Amniotic epithelial cell (primary cell): ENCODE measurements around the gene DHFR2.
"Not testable (repeated sequence)": the region's sequence is repeated elsewhere in the genome, so short reads cannot be mapped to it uniquely, and the experiment has no call there.

Source experiments
- DNase-seq: peaks from one replicate; pipeline ENCODE4 v3.0.0-alpha.2; 2010; ENCODE audit warnings: low read depth

The DHFR2 gene

GRCh38 chr3:94065122-94065521, 2.4 kb upstream of the DHFR2 start:
- no peak for DNase-seq

GRCh38 chr3:94064243-94064860, 1.6 kb upstream of the DHFR2 start:
- DNase-seq: no peak

- peak; percentile 17 for DNase-seq
Observed at GRCh38 chr3:94063496-94064119, 892 bp upstream of the DHFR2 start.

DNA sequence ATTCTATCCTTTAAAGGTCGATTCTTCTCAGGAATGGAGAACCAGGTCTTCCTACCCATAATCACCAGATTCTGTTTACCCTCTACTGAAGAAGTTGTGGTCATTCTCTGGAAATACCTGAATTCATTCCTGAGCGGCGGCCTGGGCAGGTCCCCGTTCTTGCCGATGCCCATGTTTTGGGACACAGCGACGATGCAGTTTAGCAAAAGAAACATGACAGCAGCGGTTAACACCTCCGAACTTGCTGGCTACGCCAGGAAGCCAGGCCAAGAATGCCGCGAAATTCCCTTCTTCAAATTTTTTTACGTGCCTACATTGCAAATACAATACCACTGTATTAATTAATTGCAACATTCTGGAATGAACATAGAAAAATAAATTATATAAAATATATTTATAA, 1.4 kb downstream of the DHFR2 start:
- no peak for DNase-seq

- DNase-seq: no peak
Observed at GRCh38 chr3:94050546-94050945, 12.2 kb downstream of the DHFR2 start.

DNA sequence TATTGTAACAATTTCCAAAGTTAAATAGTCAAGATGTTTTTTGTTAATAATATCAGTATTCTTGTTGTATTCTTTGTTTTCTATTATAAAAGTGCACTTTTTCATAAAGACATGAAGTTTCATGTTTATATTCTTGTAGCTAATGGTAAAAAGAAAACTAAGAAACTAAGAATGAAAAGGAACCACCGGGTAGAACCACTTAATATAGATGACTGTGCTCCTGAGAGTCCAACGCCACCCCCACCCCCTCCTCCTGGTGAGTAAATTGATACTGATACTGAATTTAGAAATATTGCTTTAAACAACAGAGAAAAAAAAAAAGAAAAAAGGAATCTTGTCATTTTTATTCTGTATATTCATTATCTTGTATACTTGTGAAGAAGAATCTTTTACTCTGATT, 13.4 kb downstream of the DHFR2 start:
- DNase-seq: no peak

GRCh38 chr3:94046533-94046932, 16.2 kb downstream of the DHFR2 start:
- DNase-seq: no peak

- not testable (repeated sequence) for DNase-seq
Observed at GRCh38 chr3:94044100-94044936, 18.4 kb downstream of the DHFR2 start.

GRCh38 chr3:94043285-94043684, 19.4 kb downstream of the DHFR2 start:
- DNase-seq: no peak

GRCh38 chr3:94036909-94037507, 25.7 kb downstream of the DHFR2 start:
- DNase-seq: peak; percentile 50

DNA sequence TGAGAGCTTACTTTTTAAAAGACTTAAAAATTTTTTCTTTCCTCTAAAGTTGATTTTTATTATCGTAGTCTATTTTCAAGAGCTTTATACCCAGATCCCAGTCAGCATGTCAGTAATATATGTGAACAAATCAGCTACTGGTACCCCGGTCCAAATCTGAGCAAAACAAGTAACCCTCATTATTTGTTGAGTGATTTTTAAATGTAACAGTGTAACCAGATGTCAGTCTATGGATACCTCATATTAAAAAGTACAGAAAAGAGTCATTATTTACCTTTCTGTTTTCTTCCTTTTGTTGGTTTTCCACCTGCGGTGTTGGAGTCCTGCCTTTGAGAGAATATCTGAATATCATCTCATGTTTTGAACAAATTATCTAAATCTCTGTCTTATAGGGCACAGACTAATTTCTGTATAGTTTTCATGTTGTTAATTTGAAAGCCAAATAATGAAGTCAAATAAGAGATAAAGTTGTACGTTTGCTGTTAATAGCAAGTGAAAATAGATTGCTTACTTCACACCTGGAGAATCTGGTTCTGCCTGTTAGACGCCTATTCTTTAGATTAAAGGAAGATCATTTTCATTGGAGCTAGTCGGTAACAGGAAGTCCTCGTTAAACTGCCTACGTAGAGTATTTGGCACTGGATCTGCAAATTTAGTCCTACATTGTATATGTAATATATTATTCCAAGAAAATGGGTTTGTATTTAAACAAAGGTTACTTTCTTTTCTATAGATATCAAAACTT, 34.5 kb downstream of the DHFR2 start, which contains the start of gene STX19:
STX19 (minus strand) TSS at position 505 of the 745 bp plus-strand sequence. CDS start 13,328 bp downstream, outside the sequence.
- no peak for DNase-seq

GRCh38 chr3:94026623-94027022, 36.1 kb downstream of the DHFR2 start:
- no peak for DNase-seq

DNA sequence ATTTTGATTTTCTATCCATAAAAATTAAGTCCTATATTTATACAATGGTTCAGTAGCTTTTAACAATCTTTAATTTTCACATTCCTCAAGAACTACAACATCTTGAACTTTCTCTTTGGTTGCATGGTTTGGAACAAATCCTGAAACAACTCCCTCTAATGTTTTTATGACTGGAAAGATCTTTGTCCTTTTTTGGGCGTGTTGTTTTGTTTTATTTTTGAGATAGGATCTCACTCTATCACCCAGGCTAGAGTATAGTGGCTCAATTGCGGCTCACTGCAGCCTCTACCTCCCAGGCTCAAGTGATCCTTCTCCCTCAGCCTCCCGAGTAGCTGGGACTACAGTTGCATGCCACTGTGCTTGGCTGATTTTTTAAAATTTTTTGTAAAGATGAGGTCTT, 38.3 kb downstream of the DHFR2 start:
- no peak for DNase-seq

DNA sequence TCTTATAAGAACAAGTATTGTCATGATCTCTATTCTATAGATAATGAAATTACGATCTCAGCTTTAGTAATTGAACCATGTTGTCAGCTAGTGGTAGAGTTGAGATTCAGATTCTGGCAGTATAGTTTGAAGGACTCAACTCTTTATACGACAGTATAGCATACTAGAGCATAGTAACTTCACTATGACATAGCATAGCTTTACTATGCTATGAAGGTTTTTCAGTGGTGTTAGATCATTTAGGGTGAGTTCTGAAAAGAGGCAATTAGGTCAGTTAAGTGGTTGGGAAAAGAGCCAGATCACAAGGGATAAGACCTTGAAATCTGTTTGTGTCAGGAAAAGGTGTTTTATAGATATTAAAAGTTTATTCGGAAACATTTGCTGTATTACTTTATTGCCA, 42.4 kb downstream of the DHFR2 start:
- no peak for DNase-seq

GRCh38 chr3:94019659-94020058, 43.1 kb downstream of the DHFR2 start:
- DNase-seq: no peak

DNA sequence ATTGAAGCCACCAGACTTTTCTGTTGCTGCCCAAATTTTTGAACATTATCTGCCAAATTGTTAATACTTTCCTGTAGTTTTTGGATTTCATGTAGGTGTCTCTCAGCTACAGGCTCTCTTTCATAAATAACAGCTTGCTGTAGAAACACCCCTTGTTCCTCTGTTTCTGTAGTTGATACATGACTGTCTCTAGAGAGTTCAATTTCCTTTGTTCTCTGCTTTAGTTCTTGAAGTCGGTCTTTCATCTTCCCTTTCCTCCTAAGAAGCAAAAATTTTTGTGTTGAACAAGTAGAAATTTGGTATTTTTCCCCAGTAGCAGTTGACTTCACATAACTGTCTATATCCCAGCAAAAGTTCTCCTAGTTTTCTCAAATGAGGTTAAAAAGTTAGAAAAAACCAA, 47.7 kb downstream of the DHFR2 start:
- no peak for DNase-seq

- no peak for DNase-seq
Observed at GRCh38 chr3:94012185-94012584, 50.5 kb downstream of the DHFR2 start.

- DNase-seq: no peak
Observed at GRCh38 chr3:94011233-94011711, 51.4 kb downstream of the DHFR2 start.

- DNase-seq: no peak
Observed at GRCh38 chr3:94009608-94010007, 53.1 kb downstream of the DHFR2 start.

- DNase-seq: no peak
Observed at GRCh38 chr3:94008253-94008652, 54.5 kb downstream of the DHFR2 start.
